Spleen (tissue), 7 donors: ENCODE data around the gene UBE2B.

Source experiments
- CTCF ChIP-seq, 11 experiments: fragments of 200-600 bp in 7 of 11; fragments of 450-650 bp in 4 of 11; sonication (generic) in 4 of 11; IDR thresholded peaks in 8 of 11; conservative IDR thresholded peaks in 3 of 11; 1 replicate in 7 of 11; 2 replicates in 4 of 11; pipeline versions ENCODE4 v1.4.0 to v1.8.0; 2016 to 2021; ENCODE audit warnings: antibody characterized with exemption in 11 of 11, inconsistent platforms in 4 of 11, mild to moderate bottlenecking in 1 of 11
- POLR2A ChIP-seq, 3 donors: fragments of 450-650 bp; IDR thresholded peaks; one replicate each; pipeline ENCODE4 v1.5.1; 2017; ENCODE audit warnings: antibody characterized with exemption in 3 of 3, mild to moderate bottlenecking in 1 of 3
- POLR2AphosphoS5 ChIP-seq, 3 donors: sonication (generic); formaldehyde crosslinking; IDR thresholded peaks; one replicate each; pipeline ENCODE4 v1.5.1; 2017; ENCODE audit warnings: antibody characterized with exemption in 3 of 3
- donor health status: DM: no; HTN: no; CAD: no; lungs with moderate emphysema.
- donor health status: DM: no; HTN: no; CAD: no.
- donor health status: DM: no; HTN: no; CAD: no.

GRCh38 chr5:134380346-134380745 lies 9.0 kb downstream of the UBE2B start:
- no peak for TF ChIP-seq CTCF (IDR thresholded peaks at IDR 0.05 in 8 of 11, conservative IDR thresholded peaks at IDR 0.05 in 3 of 11)
- no peak for TF ChIP-seq POLR2AphosphoS5 (IDR thresholded peaks at IDR 0.05)
- TF ChIP-seq POLR2A (IDR thresholded peaks at IDR 0.05) = no peak
